Activated CD8-positive, alpha-beta memory T cell treated with anti-CD3 and anti-CD28 coated beads for 4 hours (primary cell): ENCODE results near the gene FAM222A.

ENCODE experiments used
- DNase-seq, 2 donors: peaks; one replicate each; pipeline ENCODE4 v3.0.0-alpha.2; 2020; ENCODE audit warnings: low read depth in 2 of 2

FAM222A gene

GRCh38 chr12:109738209-109738608 lies 24.6 kb downstream of the FAM222A start:
- no peak for DNase-seq

GRCh38 chr12:109738878-109739665 lies 25.4 kb downstream of the FAM222A start:
- no peak for DNase-seq

GRCh38 chr12:109739747-109740693 lies 26.4 kb downstream of the FAM222A start:
- no peak for DNase-seq

- no peak for DNase-seq
Measured at GRCh38 chr12:109740694-109741245, 27.1 kb downstream of the FAM222A start.

- DNase-seq: no peak
Measured at GRCh38 chr12:109741286-109741969, 27.8 kb downstream of the FAM222A start.

GRCh38 chr12:109741970-109742703 lies 28.5 kb downstream of the FAM222A start:
- no peak for DNase-seq

GRCh38 chr12:109743076-109743910 lies 29.7 kb downstream of the FAM222A start:
- no peak for DNase-seq

GRCh38 chr12:109744026-109744425 lies 30.4 kb downstream of the FAM222A start:
- DNase-seq: no peak

GRCh38 chr12:109744986-109745942 lies 31.6 kb downstream of the FAM222A start:
- no peak for DNase-seq

- DNase-seq: no peak
Measured at GRCh38 chr12:109752117-109753053, 38.8 kb downstream of the FAM222A start.

GRCh38 chr12:109753054-109753401 lies 39.4 kb downstream of the FAM222A start:
- DNase-seq: no peak

- no peak for DNase-seq
Measured at GRCh38 chr12:109753959-109754358, 40.3 kb downstream of the FAM222A start.

- DNase-seq: no peak
Measured at GRCh38 chr12:109756457-109756856, 42.8 kb downstream of the FAM222A start.

- DNase-seq: no peak
Measured at GRCh38 chr12:109757671-109758265, 44.1 kb downstream of the FAM222A start.

- DNase-seq: no peak
Measured at GRCh38 chr12:109758426-109759420, 45.1 kb downstream of the FAM222A start.

GRCh38 chr12:109759595-109759994 lies 46.0 kb downstream of the FAM222A start:
- no peak for DNase-seq
